Right renal pelvis (tissue), 4 donors: ENCODE results near the gene MRPL46. TPM values are rescaled to one million over a fixed set of nuclear protein-coding genes. Genes with fewer than 3 reads are reported as not detected.
A peak's percentile ranks its signal among the peaks of the same experiment; 100 is the strongest.
"Not testable (repeated sequence)": the region's sequence is repeated elsewhere in the genome, so short reads cannot be mapped to it uniquely, and the experiment has no call there.

Source experiments
- DNase-seq, 4 donors: peaks; one replicate each; pipeline ENCODE4 v3.0.0-alpha.2; 2013; ENCODE audit warnings: low read depth in 4 of 4, low spot score in 3 of 4, missing footprints in 1 of 4
- polyA plus RNA-seq, 4 donors: library from polyadenylated mRNA; unstranded; fragments of 120-200 nt; gene quantifications; one replicate each; pipeline ENCODE4 v1.2.1, GENCODE V29; 2013; ENCODE audit not compliant: insufficient read length in 4 of 4

MRPL46 gene
- polyA plus RNA-seq, 4 donors: 29.9 to 32.2 (median 31.4) TPM

GRCh38 chr15:88480981-88481380 is 13.8 kb upstream of the MRPL46 start:
- DNase-seq: no peak

- DNase-seq: no peak
Observed at GRCh38 chr15:88479169-88479568, 12.0 kb upstream of the MRPL46 start.

GRCh38 chr15:88477904-88478303 is 10.7 kb upstream of the MRPL46 start:
- DNase-seq: no peak

- no peak for DNase-seq
Observed at GRCh38 chr15:88477126-88477525, 9.9 kb upstream of the MRPL46 start.

- DNase-seq: no peak
Observed at GRCh38 chr15:88476635-88477060, 9.5 kb upstream of the MRPL46 start.

GRCh38 chr15:88473661-88474293 is 6.6 kb upstream of the MRPL46 start:
- not testable (repeated sequence) for DNase-seq

GRCh38 chr15:88472225-88472624 is 5.0 kb upstream of the MRPL46 start:
- DNase-seq: no peak

- DNase-seq: no peak
Observed at GRCh38 chr15:88470625-88471372, 3.6 kb upstream of the MRPL46 start.

GRCh38 chr15:88469321-88469720 is 2.1 kb upstream of the MRPL46 start:
- no peak for DNase-seq

GRCh38 chr15:88468721-88469120 is 1.5 kb upstream of the MRPL46 start:
- DNase-seq: not testable (repeated sequence)

- DNase-seq: no peak
Observed at GRCh38 chr15:88467935-88468528, 844 bp upstream of the MRPL46 start.

- no peak for DNase-seq
Observed at GRCh38 chr15:88465633-88466224, 1.5 kb downstream of the MRPL46 start.

- no peak for DNase-seq
Observed at GRCh38 chr15:88463870-88464532, 3.2 kb downstream of the MRPL46 start.

GRCh38 chr15:88456733-88457132 is 10.5 kb downstream of the MRPL46 start:
- DNase-seq: no peak

- DNase-seq: peak in 3 of 4 donors; percentile 28 to 53 (median 38)
Observed at GRCh38 chr15:88454867-88455810, 12.0 kb downstream of the MRPL46 start.

- no peak for DNase-seq
Observed at GRCh38 chr15:88454236-88454635, 13.0 kb downstream of the MRPL46 start.

- DNase-seq: no peak
Observed at GRCh38 chr15:88453651-88454050, 13.5 kb downstream of the MRPL46 start.

- DNase-seq: peak in 1 of 4 donors; percentile 31
Observed at GRCh38 chr15:88450125-88450798, 16.9 kb downstream of the MRPL46 start.

- no peak for DNase-seq
Observed at GRCh38 chr15:88449581-88449980, 17.6 kb downstream of the MRPL46 start.
